ENCODE results near the gene SFTA2. TPM values are rescaled to one million over a fixed set of nuclear protein-coding genes. Genes with fewer than 3 reads are reported as not detected.

SFTA2 gene
- total RNA-seq, 1 experiment from 2014 or later, result not detected

- Mint-ChIP-seq H3K4me1 (ENCODE audit: insufficient read depth, unreplicated experiment) (peaks cover 38% of the 10 kb centered on the region), H3K4me3 (ENCODE audit: unreplicated experiment) (no peak overlapping the region), H3K9me3 (ENCODE audit: unreplicated experiment) (no peaks in the 10 kb centered on the region), H3K36me3 (ENCODE audit: insufficient read depth, unreplicated experiment) (peaks cover 81% of the 10 kb centered on the region), H3K27me3 (ENCODE audit: insufficient read depth, unreplicated experiment) (no peaks in the 10 kb centered on the region), H3K27ac (ENCODE audit: low read depth, unreplicated experiment) (peak overlapping the region; percentile 17)
- intact Hi-C loops (cut with micrococcal nuclease), result no loop called here
- ChIA-PET CTCF (interaction anchor here (0.5 to 1.9 kb wide), 10 partner anchors 9 to 657 kb away, joined by 3 to 11 read pairs (median 5); partner anchors contain the start of genes NFKBIL1 and VARS2), POLR2A (interaction anchor here (0.7 to 4.8 kb wide), 11 partner anchors 9 to 273 kb away, joined by 3 to 38 read pairs (median 5); partner anchors contain the start of genes GTF2H4, IER3, MRPS18B and PPP1R10)
- no peak for TF ChIP-seq CTCF (IDR thresholded peaks at IDR 0.05; ENCODE audit: unreplicated experiment)
- no TSS peak for BruUV-seq (replicated peaks)
- DNase-seq (ENCODE audit: unreplicated experiment), result no peak
Measured at GRCh38 chr6:30890646-30891449, 41.1 kb downstream of the SFTA2 start.

- peak; percentile 83 for DNase-seq (ENCODE audit: unreplicated experiment)
- TF ChIP-seq CTCF (IDR thresholded peaks at IDR 0.05; ENCODE audit: unreplicated experiment), result no peak
- Mint-ChIP-seq H3K36me3 (ENCODE audit: insufficient read depth, unreplicated experiment) (peaks cover 73% of the 10 kb centered on the region), H3K9me3 (ENCODE audit: unreplicated experiment) (no peaks in the 10 kb centered on the region), H3K4me1 (ENCODE audit: insufficient read depth, unreplicated experiment) (peaks cover 44% of the 10 kb centered on the region), H3K27ac (ENCODE audit: low read depth, unreplicated experiment) (peak overlapping the region; percentile 17), H3K4me3 (ENCODE audit: unreplicated experiment) (peak overlapping the region; percentile 30), H3K27me3 (ENCODE audit: insufficient read depth, unreplicated experiment) (no peaks in the 10 kb centered on the region)
- no TSS peak for BruUV-seq (replicated peaks)
- CTCF ChIA-PET, result interaction anchor here (0.5 to 1.9 kb wide), 13 partner anchors 9 to 240 kb away, joined by 3 to 11 read pairs (median 4); partner anchors contain the start of gene VARS2
- POLR2A ChIA-PET, result interaction anchor here (0.7 to 4.8 kb wide), 12 partner anchors 10 to 273 kb away, joined by 3 to 38 read pairs (median 6); partner anchors contain the start of genes GTF2H4, MRPS18B, PPP1R10 and VARS2
- intact Hi-C loops (cut with micrococcal nuclease), result no loop called here
Measured at GRCh38 chr6:30889921-30890645, 41.9 kb downstream of the SFTA2 start.

DNA sequence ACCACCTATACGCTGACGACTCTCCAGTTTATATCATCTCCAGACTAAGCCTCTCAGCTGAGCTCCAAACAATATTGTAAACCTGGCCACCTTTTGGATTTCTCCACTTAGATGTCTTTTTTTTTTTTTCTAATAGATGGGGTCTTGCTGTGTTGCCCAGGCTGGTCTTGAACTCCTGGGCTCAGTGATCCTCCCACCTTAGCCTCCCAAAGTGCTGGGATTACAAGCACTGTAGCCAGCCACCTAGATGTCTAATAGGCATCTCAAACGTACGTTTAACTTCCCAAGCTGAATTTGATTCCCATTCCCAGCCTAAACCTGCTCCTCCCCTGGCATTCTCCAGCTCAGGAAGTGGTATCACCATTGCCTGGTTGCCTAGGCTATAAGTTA, 42.5 kb downstream of the SFTA2 start:
- no peaks in the 10 kb centered on the region for H3K27me3 Mint-ChIP-seq (ENCODE audit: insufficient read depth, unreplicated experiment)
- BruUV-seq (replicated peaks), result no TSS peak
- H3K27ac Mint-ChIP-seq (ENCODE audit: low read depth, unreplicated experiment), result peak overlapping the region; percentile 17
- peaks cover 67% of the 10 kb centered on the region for H3K36me3 Mint-ChIP-seq (ENCODE audit: insufficient read depth, unreplicated experiment)
- ChIA-PET CTCF (interaction anchor here (0.6 to 1.9 kb wide), 10 partner anchors 11 to 512 kb away, joined by 3 to 11 read pairs (median 3); partner anchors contain the start of gene VARS2), POLR2A (interaction anchor here (0.7 to 4.8 kb wide), 11 partner anchors 11 to 350 kb away, joined by 3 to 38 read pairs (median 6); partner anchors contain the start of genes GTF2H4 and VARS2)
- TF ChIP-seq CTCF (IDR thresholded peaks at IDR 0.05; ENCODE audit: unreplicated experiment), result no peak
- H3K4me3 Mint-ChIP-seq (ENCODE audit: unreplicated experiment), result peak overlapping the region; percentile 30
- H3K9me3 Mint-ChIP-seq (ENCODE audit: unreplicated experiment), result no peaks in the 10 kb centered on the region
- H3K4me1 Mint-ChIP-seq (ENCODE audit: insufficient read depth, unreplicated experiment), result peaks cover 39% of the 10 kb centered on the region
- intact Hi-C loops (cut with micrococcal nuclease), result no loop called here
- no peak for DNase-seq (ENCODE audit: unreplicated experiment)

Data from MCF 10A (cell line).